Activated B cell treated with CpG ODN at 0.5 μM for 24 hours (primary cell): ENCODE measurements around the gene PLEKHA6. TPM values are rescaled to one million over a fixed set of nuclear protein-coding genes. Genes with fewer than 3 reads are reported as not detected.

ENCODE experiments used
- ATAC-seq: fragments of 200-7000 bp; cut with Tn5 transposase; one replicate; pipeline ENCODE4 v1.10.0; 2021; ENCODE audit warnings: low read depth, mild to moderate bottlenecking, moderate library complexity
- CTCF ChIA-PET: fragments of 350-600 bp; sonication (Branson Sonifier 250); formaldehyde crosslinking; loops from one replicate; lab custom pipeline; 2021; ENCODE audit warnings: antibody characterized with exemption; lab: Charles Lee
- POLR2A ChIA-PET: fragments of 350-600 bp; sonication (Branson Sonifier 250); formaldehyde crosslinking; loops from one replicate; lab custom pipeline; 2021; ENCODE audit warnings: antibody characterized with exemption; lab: Charles Lee
- DNase-seq: peaks from one replicate; pipeline ENCODE4 v3.0.0; 2022
- H3K27ac Mint-ChIP-seq: one replicate; pipeline ENCODE4 v1.8.0; 2020; ENCODE audit warnings: mixed read lengths
- H3K27me3 Mint-ChIP-seq: one replicate; pipeline ENCODE4 v1.8.0; 2021; ENCODE audit warnings: mixed read lengths
- H3K36me3 Mint-ChIP-seq: one replicate; pipeline ENCODE4 v1.8.0; 2021; ENCODE audit warnings: low read depth, mixed read lengths
- H3K4me1 Mint-ChIP-seq: one replicate; pipeline ENCODE4 v1.8.0; 2021; ENCODE audit warnings: mixed read lengths
- H3K4me3 Mint-ChIP-seq: one replicate; pipeline ENCODE4 v1.8.0; 2020; ENCODE audit warnings: mild to moderate bottlenecking, mixed read lengths
- H3K9me3 Mint-ChIP-seq: one replicate; pipeline ENCODE4 v1.8.0; 2020; ENCODE audit warnings: mixed read lengths
- CTCF ChIP-seq: fragments of 200-600 bp; IDR thresholded peaks from one replicate; pipeline ENCODE4 v1.8.0; 2022; ENCODE audit warnings: antibody characterized with exemption, mild to moderate bottlenecking
- intact Hi-C: fragments of 100-400 bp; cut with micrococcal nuclease; formaldehyde crosslinking; loops from one replicate; pipeline ENCODE4 v1.15.1; 2024
- total RNA-seq: library from RNA; stranded (reverse); gene quantifications from 2 replicates; pipeline ENCODE4 v1.2.3, GENCODE V29; 2022

Gene PLEKHA6
- total RNA-seq, 1 donor from 2014 or later = 0.62 TPM

DNA sequence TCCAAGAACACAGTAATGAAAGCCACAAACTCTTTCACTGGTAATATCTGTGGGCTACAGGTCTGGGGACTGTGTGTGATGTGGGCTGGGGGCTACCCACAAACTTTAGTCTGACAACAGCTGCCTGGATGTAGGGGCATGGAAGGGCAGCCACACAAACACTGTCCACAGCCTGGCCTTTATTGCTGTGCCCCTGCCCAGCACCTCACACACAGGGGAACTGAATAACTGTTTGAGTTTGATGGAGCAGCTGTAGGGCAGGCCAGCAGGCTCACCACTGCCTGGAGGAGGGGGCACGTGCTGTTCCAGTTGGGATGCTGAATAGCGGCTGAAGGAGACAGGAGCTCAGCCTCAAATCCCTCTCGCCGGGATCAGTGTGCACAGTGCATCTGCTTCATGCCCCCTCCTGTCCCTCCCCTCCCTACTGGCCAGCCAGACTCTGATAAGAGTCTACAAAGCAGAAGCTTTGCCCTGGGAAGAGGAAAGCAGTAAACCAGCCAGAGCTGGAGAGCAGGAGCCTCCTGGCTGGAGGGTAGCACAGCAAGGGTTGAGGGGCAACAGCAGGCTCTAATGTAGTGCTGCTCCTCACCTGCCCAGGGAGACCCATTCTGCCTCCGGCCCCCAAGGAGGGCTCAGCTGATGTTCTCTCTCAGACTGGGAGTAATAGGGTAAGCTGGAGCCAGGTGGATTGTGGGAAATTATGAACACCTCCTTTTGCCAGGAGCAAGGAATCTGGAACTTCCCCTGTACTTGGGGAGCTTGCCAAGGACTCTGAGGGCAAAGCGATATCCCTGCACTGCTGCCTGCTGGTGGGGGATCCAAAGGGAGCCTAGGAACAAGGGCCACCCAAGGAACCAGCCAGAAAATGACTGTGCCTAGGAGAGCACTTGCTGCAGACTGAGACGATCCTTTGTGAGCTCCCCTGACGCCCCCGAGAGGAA, 75.7 kb downstream of the PLEKHA6 start:
- H3K4me1 Mint-ChIP-seq = peaks cover 19% of the 10 kb centered on the region
- ATAC-seq (no peak), DNase-seq (no peak)
- no peak for TF ChIP-seq CTCF
- H3K36me3 Mint-ChIP-seq = no peaks in the 10 kb centered on the region
- intact Hi-C loops = no loop called here
- no peak overlapping the region for H3K4me3 Mint-ChIP-seq
- POLR2A ChIA-PET = no interaction called here
- CTCF ChIA-PET = interaction anchor here (0.8 kb wide), 1 partner anchor 25 kb away, joined by 3 read pairs; no protein-coding TSS in a partner anchor
- H3K9me3 Mint-ChIP-seq = no peaks in the 10 kb centered on the region
- H3K27ac Mint-ChIP-seq = no peak overlapping the region
- peaks cover 25% of the 10 kb centered on the region for H3K27me3 Mint-ChIP-seq

GRCh38 chr1:204282761-204283221, 76.9 kb downstream of the PLEKHA6 start:
- CTCF ChIA-PET = interaction anchor here (0.8 kb wide), 1 partner anchor 24 kb away, joined by 3 read pairs; no protein-coding TSS in a partner anchor
- H3K4me3 Mint-ChIP-seq = no peak overlapping the region
- intact Hi-C loops = no loop called here
- TF ChIP-seq CTCF = no peak
- peaks cover 19% of the 10 kb centered on the region for H3K4me1 Mint-ChIP-seq
- no peak overlapping the region for H3K27ac Mint-ChIP-seq
- POLR2A ChIA-PET = no interaction called here
- ATAC-seq (no peak), DNase-seq (no peak)
- no peaks in the 10 kb centered on the region for H3K36me3 Mint-ChIP-seq
- peaks cover 21% of the 10 kb centered on the region for H3K27me3 Mint-ChIP-seq
- no peaks in the 10 kb centered on the region for H3K9me3 Mint-ChIP-seq

GRCh38 chr1:204280099-204280961, 79.4 kb downstream of the PLEKHA6 start:
- H3K27me3 Mint-ChIP-seq = peaks cover 35% of the 10 kb centered on the region
- CTCF ChIA-PET = no interaction called here

DNA sequence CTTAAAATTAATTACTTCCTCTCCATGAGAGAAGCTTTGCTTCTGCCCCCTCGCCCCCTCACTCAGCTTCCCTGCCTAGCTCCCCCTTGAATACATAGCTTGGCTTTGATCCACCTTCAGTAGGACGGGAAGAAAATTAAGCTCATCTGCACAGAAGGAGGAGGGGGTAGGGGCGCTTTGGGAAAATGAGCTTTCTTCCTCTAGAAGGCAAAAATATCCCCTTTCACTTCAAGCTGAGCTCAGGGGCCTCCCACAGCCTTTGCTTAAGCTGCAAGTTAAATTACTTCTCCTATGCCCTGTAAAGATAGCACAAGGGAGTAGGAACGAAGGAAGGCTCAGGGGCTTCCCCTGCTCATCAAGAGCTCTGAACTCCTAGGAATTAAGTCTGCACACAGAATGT, 80.8 kb downstream of the PLEKHA6 start:
- Mint-ChIP-seq H3K36me3 (no peaks in the 10 kb centered on the region), H3K27me3 (peaks cover 36% of the 10 kb centered on the region), H3K9me3 (no peaks in the 10 kb centered on the region), H3K4me3 (no peak overlapping the region), H3K27ac (no peak overlapping the region), H3K4me1 (no peaks in the 10 kb centered on the region)
- TF ChIP-seq CTCF = no peak
- no peak for ATAC-seq
- intact Hi-C loops = no loop called here
- ChIA-PET CTCF (interaction anchor here (1.5 kb wide), 1 partner anchor 85 kb away, joined by 4 read pairs; no protein-coding TSS in a partner anchor), POLR2A (no interaction called here)
- DNase-seq = no peak

More at GRCh38 chr1:204280099-204280961, 79.4 kb downstream of the PLEKHA6 start:
- Mint-ChIP-seq H3K4me1 (no peaks in the 10 kb centered on the region), H3K27ac (no peak overlapping the region), H3K9me3 (no peaks in the 10 kb centered on the region), H3K36me3 (no peaks in the 10 kb centered on the region), H3K4me3 (no peak overlapping the region)
- DNase-seq (no peak), ATAC-seq (no peak)
- no peak for TF ChIP-seq CTCF
- POLR2A ChIA-PET = no interaction called here
- intact Hi-C loops = no loop called here
